ENCODE measurements around the gene PSPN. TPM values are rescaled to one million over a fixed set of nuclear protein-coding genes. Genes with fewer than 3 reads are reported as not detected.

The PSPN gene
- total and polyA plus RNA-seq, 3 donors from 2014 or later, result 1.1 to 5.1 (median 2.9) TPM

DNA sequence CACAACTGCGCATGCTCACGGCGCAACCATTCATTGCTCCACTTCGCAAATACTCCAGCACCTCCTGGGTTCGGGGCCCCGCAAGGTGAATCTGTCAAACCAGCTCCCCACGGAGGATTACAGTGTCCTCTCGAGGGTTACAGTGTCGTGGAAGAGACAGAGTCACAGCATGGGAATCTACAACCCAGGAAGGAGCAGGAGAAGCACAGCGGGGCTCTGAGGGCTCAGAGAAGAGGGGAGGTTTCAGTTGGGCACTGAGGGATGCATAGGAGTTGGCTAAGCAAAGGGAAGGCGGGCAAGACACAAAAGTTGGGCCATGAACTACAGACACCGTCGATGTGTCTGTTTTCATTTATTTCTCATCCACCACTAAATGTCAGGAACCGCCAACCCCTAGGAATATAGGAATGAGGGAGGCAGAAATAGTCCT lies 18.3 kb upstream of the PSPN start:
- TF ChIP-seq, protein P1, sequence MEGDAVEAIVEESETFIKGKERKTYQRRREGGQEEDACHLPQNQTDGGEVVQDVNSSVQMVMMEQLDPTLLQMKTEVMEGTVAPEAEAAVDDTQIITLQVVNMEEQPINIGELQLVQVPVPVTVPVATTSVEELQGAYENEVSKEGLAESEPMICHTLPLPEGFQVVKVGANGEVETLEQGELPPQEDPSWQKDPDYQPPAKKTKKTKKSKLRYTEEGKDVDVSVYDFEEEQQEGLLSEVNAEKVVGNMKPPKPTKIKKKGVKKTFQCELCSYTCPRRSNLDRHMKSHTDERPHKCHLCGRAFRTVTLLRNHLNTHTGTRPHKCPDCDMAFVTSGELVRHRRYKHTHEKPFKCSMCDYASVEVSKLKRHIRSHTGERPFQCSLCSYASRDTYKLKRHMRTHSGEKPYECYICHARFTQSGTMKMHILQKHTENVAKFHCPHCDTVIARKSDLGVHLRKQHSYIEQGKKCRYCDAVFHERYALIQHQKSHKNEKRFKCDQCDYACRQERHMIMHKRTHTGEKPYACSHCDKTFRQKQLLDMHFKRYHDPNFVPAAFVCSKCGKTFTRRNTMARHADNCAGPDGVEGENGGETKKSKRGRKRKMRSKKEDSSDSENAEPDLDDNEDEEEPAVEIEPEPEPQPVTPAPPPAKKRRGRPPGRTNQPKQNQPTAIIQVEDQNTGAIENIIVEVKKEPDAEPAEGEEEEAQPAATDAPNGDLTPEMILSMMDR (IDR thresholded peaks at IDR 0.05), result no peak
- no peak for TF ChIP-seq POLR2A (IDR thresholded peaks at IDR 0.05)
- Histone ChIP-seq H3K4me3 (peak overlapping the region; percentile 75 to 97), H3K27me3 (no peaks in the 10 kb centered on the region), H3K9me3 (no peaks in the 10 kb centered on the region), H3K4me1 (peaks cover 7% of the 10 kb centered on the region), H3K36me3 (ENCODE audit: low read depth, missing control alignments) (no peaks in the 10 kb centered on the region), H3K27ac (peak overlapping the region; percentile 95)
- 15 to 21% methylated on average over 14 of the region's 14 CpGs for WGBS, 2 donors
- intact Hi-C loops (cut with DNase I; ENCODE audit: low total_unique reads), result loop anchor here (5.0 kb wide), 1 partner anchor 33 kb away; no protein-coding TSS in a partner anchor
- no peak for DNase-seq

DNA sequence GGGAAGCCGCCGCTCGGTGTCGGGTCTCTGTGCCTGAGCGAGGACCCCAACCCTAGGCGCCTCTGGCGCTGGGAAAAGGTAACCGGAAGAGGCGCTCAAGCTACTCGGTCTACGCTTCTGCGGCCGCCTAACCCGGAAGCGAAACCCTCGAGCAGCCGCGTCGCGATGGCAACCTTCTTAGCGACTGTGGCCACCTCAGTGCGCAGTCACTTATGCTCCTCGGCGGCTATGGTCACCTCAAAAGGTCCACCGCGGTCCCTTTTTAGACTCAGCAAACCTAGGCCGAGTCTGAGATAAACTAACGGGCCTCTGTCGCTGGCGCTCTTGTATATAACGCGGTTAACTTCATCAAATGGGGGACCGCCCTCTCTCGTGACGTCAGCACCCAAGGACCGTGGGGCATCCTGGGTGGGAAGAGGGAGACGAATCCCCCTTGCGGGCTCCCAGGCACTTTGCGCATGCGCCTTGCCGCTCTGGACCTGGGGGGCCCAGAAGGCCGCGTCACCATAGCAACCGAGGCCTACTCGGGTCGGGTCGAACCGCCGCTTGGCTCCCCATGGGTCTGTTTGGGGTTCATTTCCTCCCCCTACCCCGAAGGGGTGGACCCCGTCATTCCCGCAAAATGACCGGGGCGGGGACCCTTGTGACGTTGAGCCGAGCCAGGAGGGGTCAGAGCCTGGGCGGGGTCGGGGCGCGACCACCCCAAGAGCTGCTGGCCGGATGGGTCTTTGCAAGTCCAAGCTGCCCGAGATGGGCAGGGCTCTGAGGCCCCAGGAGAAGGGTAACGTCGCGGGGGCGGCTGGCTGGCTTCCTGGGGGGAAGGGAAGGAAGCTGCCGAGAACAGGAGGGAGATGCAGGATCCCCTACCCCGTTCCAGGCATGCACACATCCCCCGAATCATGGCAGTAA lies 17.6 kb upstream of the PSPN start, which contains the start of gene GTF2F1:
GTF2F1 (minus strand) TSS at position 91 of the 909 bp plus-strand sequence. CDS start 169 bp downstream, outside the sequence.
- TF ChIP-seq, protein P1 (IDR thresholded peaks at IDR 0.05), result peak in 1 of 3 experiments; percentile 1
- no peak for TF ChIP-seq POLR2A (IDR thresholded peaks at IDR 0.05)
- no peaks in the 10 kb centered on the region for H3K36me3 ChIP-seq (ENCODE audit: low read depth, missing control alignments)
- H3K4me1 ChIP-seq, result peaks cover 7% of the 10 kb centered on the region
- no peaks in the 10 kb centered on the region for H3K27me3 ChIP-seq
- H3K9me3 ChIP-seq, result no peaks in the 10 kb centered on the region
- peak; percentile 97 for DNase-seq
- peak within 1 kb of the TSS; percentile 95 for H3K27ac ChIP-seq
- intact Hi-C loops (cut with DNase I; ENCODE audit: low total_unique reads), result loop anchor here (5.0 kb wide), 1 partner anchor 34 kb away; no protein-coding TSS in a partner anchor
- WGBS, 2 donors, result 0 to 1% methylated on average over 3 to 69 of the region's 69 CpGs
- peak within 1 kb of the TSS; percentile 75 to 97 for H3K4me3 ChIP-seq

DNA sequence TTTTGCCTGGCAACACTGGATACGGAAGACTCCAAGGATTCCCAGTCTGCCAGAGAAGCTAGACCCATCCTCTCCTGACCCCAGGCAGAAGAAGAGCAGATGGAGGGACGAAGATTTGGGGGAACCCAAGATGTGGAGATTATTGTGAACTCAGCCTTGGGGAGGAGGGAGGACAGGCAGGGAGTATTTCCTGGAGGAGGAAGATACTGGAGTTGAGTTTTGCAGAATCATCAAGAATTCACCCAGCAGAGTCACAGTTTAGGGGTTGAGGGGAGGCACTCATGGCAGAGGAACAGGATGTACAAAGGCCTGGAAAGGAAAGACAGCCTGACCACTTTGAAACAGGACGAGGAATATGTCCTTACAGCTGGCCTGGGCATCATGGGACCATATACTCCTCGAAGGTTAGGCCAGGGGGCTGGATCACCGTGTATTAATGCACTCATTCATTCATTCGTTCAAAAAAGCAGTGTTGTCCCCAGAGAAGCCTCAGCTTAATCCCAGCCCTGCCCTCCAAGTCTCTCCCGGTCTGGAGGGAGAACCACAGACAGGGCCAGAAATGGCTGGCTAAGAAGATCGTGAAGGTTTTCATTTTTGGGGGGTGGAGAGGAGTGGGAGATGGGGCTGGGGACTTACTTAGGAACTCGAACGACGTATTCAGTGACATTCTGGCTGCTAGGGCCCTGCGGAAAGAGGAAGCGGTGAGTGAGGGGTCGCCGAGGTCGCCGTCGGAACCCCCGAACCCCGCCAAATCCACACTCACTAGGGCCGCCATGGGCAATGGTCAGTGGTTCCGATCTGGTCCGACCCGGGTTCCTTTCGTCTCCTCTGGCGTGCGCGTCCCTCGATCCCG lies 16.7 kb upstream of the PSPN start:
- H3K27ac ChIP-seq, result peak overlapping the region; percentile 95
- peaks cover 7% of the 10 kb centered on the region for H3K4me1 ChIP-seq
- H3K36me3 ChIP-seq (ENCODE audit: low read depth, missing control alignments), result no peaks in the 10 kb centered on the region
- H3K9me3 ChIP-seq, result no peaks in the 10 kb centered on the region
- TF ChIP-seq POLR2A (IDR thresholded peaks at IDR 0.05), result no peak
- TF ChIP-seq, protein P1 (IDR thresholded peaks at IDR 0.05), result no peak
- no peaks in the 10 kb centered on the region for H3K27me3 ChIP-seq
- intact Hi-C loops (cut with DNase I; ENCODE audit: low total_unique reads), result loop anchor here (5.0 kb wide), 1 partner anchor 35 kb away; no protein-coding TSS in a partner anchor
- no peak for DNase-seq
- peak overlapping the region; percentile 75 to 97 for H3K4me3 ChIP-seq
- 7% methylated on average over 20 to 26 of the region's 30 CpGs for WGBS, 2 donors

DNA sequence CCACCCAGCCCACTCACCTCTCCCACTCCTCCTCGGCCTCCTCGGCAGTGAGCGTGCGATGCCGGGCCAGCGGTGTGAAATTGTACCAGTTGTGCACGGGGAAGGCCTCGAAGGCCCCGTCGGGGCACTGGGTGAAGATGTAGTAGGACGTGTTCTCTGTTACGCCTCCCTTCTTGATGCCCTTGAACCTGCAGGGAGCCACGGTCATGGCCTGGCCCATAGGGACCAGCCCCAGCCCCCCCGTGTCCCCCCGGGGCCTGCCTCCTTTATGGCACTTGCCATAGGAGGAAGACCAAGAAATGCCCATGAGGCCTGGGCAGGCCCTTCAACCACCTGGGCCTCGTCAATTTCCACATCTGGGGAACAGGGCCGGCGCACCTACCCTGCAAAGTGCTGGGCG lies 11.6 kb upstream of the PSPN start:
- 94 to 96% methylated on average over 12 to 19 of the region's 19 CpGs for WGBS, 2 donors
- Histone ChIP-seq H3K36me3 (ENCODE audit: low read depth, missing control alignments) (no peaks in the 10 kb centered on the region), H3K4me1 (no peaks in the 10 kb centered on the region), H3K27ac (no peak overlapping the region), H3K4me3 (no peak overlapping the region), H3K9me3 (no peaks in the 10 kb centered on the region), H3K27me3 (no peaks in the 10 kb centered on the region)
- intact Hi-C loops (cut with DNase I; ENCODE audit: low total_unique reads), result no loop called here
- DNase-seq, result no peak
- no peak for TF ChIP-seq POLR2A (IDR thresholded peaks at IDR 0.05)
- TF ChIP-seq, protein P1 (IDR thresholded peaks at IDR 0.05), result no peak

Data from testis (tissue), 3 donors.